Epithelial cell of proximal tubule (primary cell): ENCODE measurements around the gene LRRC4. TPM values are rescaled to one million over a fixed set of nuclear protein-coding genes. Genes with fewer than 3 reads are reported as not detected.

ENCODE experiments used
- DNase-seq: peaks from one replicate; pipeline ENCODE4 v3.0.0-alpha.2; 2011; ENCODE audit warnings: low read depth
- H3K4me3 ChIP-seq: 2 replicates; pipeline ENCODE4 v1.5.1; 2011; ENCODE audit warnings: low read depth, mild to moderate bottlenecking, low read length
- total RNA-seq: library from RNA; depleted of rRNA; stranded (reverse); fragments of >200 nt; gene quantifications from 2 replicates; pipeline ENCODE4 v1.2.3, GENCODE V29; 2015
- TF ChIP-seq, protein P1 (sequence below): conservative IDR thresholded peaks from 2 replicates; pipeline ENCODE4 v1.5.1; 2012; ENCODE audit warnings: low read depth, mild to moderate bottlenecking, low read length

The LRRC4 gene
- total RNA-seq, 1 donor from 2014 or later, result 1.3 TPM

DNA sequence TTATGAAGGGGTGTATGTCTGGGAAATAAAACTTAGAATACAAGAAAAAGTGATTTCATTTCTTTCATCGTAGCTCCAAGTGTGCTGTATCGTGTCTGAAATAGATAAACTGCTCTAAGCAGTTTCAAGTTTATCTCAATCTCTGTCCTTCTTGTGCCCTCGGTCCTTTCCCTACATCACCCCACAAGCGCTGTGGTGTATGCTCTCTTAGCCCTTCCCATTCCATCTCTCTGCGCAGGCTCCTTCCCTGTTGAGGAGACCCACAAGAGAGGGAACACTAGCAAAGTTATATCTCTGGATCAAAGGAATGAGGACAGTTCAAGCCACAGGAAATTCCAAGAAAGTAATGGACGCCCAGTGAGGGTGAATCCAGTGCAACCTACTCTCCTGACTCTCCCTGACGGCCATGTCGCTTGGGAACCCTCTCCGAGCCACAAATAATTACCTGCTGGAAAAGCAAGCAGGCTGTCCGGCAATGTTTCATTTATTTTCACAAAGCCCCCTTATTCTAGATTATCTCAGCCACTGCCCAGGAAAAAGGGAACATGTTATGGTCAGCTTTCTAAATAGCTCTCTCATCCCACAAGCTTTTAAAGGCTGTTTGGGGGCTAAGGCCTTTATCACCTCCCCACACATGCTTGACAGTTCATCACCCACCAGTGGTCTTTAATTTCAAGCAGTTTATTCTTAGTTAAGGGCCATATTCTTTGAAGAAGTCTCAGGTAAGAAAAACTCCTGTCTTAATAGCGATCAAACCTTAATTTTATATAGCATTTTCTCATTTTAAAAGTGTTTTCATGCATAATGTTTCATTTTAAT is 34.8 kb downstream of the LRRC4 start:
- no peak overlapping the region for H3K4me3 ChIP-seq
- TF ChIP-seq, protein P1, sequence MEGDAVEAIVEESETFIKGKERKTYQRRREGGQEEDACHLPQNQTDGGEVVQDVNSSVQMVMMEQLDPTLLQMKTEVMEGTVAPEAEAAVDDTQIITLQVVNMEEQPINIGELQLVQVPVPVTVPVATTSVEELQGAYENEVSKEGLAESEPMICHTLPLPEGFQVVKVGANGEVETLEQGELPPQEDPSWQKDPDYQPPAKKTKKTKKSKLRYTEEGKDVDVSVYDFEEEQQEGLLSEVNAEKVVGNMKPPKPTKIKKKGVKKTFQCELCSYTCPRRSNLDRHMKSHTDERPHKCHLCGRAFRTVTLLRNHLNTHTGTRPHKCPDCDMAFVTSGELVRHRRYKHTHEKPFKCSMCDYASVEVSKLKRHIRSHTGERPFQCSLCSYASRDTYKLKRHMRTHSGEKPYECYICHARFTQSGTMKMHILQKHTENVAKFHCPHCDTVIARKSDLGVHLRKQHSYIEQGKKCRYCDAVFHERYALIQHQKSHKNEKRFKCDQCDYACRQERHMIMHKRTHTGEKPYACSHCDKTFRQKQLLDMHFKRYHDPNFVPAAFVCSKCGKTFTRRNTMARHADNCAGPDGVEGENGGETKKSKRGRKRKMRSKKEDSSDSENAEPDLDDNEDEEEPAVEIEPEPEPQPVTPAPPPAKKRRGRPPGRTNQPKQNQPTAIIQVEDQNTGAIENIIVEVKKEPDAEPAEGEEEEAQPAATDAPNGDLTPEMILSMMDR, result no peak
- no peak for DNase-seq

DNA sequence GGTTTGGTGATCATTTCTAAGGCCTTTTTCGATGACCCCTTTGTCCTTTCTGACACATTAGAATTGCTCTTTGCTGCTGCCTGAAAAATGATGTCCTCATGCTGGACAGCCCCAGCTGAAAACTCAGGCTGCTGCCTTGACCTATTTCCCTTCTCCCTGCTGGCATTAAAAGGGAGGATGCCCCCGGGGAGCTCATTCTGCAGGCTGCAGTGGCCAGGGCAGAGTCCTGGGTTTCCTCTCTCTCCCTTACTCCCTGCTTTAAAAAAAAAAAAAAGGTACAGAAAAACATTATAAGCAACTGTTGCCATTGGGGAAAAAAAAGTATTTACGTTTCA is 35.4 kb downstream of the LRRC4 start:
- DNase-seq, result no peak
- TF ChIP-seq, protein P1, result no peak
- no peak overlapping the region for H3K4me3 ChIP-seq

DNA sequence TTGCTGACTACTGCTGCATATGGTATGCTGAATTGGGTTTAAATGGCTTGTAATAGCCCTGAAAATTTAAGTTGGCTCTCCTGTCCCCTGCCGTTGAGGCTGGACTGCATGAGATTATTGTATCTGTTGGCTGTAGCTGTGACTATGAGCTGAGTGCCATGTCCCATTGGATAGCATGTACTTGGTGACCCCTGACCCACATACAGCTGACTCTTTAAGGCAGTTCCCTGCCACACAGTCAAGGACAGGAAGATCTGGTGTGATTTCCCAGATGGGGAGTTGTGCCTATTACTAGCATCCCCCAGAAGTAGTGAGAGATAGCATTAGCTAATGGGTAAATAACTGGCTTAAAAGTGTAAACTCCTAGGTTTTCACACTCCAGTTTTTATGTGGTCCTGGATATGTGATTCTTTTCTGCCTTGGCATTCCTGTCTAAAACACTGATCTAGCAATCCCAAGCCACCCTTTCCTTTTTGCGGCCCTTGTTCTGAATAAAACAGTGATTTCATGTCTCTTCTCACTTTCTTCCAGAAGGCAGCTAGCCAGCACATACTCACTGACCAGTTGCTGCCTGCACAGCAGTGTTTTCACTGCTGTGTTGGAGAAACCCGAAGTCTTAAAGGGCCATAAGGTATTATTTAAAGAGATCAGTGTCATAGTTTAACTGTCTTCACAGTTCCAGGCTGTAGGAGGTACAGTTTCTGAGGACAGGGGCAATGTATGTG is 35.9 kb downstream of the LRRC4 start:
- TF ChIP-seq, protein P1, result no peak
- H3K4me3 ChIP-seq, result no peak overlapping the region
- DNase-seq, result no peak

DNA sequence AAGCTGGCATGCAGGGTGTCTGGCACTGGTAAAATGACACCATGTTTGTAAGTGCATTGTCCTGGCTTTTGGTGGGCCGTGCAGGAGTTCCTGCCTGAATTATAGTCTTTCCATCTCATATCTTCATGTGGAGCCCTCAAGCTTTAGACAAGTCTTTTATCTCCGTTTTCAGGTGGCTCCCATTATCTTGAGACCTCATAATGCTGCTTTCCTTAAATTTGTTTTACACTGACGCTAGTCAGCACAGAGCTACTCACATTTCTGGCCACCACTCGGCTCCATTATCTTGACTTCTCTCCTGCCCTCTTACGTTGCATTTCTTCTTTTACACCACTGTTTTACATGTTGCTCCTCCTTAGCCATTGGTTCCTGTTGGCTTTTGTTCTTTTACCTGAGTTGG is 37.2 kb downstream of the LRRC4 start:
- TF ChIP-seq, protein P1, result no peak
- H3K4me3 ChIP-seq, result no peak overlapping the region
- no peak for DNase-seq

DNA sequence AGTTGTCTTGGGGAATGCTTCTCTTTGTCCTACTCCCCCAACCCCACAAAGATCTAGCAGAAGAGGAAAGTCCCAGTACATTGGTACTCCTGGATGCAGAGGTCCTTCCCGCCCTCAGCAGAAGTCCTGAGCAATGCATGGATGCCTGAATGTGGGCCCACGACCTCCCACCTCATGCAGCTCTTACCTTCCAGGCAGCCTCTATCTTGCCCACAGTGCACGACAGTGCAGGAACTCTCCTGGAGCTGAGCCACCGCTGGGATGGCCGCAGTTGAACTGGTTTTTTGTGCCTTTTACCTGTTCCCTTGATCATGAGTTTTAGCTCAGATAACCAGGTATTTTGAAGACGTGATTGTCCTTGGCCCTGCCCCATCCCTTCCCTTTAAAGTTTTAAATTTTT is 37.9 kb downstream of the LRRC4 start:
- TF ChIP-seq, protein P1, result no peak
- no peak overlapping the region for H3K4me3 ChIP-seq
- no peak for DNase-seq

DNA sequence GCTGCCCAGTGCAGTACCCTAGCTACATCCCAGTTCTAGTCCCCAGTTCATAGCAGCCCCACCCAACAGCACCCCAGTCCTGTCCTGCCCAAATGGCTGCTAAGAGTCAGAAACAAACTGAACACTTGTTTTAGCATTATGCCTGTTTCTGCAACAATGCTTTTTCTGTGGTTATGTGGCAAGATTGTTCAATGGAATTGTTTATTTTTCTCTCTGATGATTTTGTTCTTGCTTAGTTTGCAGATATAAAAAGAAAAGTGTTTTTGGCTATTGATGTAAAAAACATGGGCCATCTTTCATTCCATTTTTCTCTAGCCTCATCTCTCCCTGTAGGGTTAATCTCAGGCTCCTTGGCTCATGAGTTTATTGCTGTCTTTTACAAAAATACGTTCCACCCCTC is 42.5 kb downstream of the LRRC4 start:
- no peak for DNase-seq
- TF ChIP-seq, protein P1, result no peak
- H3K4me3 ChIP-seq, result no peak overlapping the region
